SK-N-SH (cell line): ENCODE results near the gene KIAA0232. TPM values are rescaled to one million over a fixed set of nuclear protein-coding genes. Genes with fewer than 3 reads are reported as not detected.
A peak's percentile ranks its signal among the peaks of the same experiment; 100 is the strongest.

ENCODE experiments used
- CTCF ChIA-PET: fragments of 300-600, 350-600 bp; formaldehyde crosslinking; extraction: SDS; loops from one replicate; lab custom pipeline; 2021; lab: Yijun Ruan, JAX
- POLR2A ChIA-PET: fragments of 350-600 bp; sonication (Branson Sonifier 250); formaldehyde crosslinking; extraction: SDS; loops from one replicate; lab custom pipeline; 2020; ENCODE audit warnings: antibody characterized with exemption, inconsistent platforms; lab: Yijun Ruan, JAX
- DNase-seq: peaks from one replicate; pipeline ENCODE4 v3.0.0; 2012
- H2AFZ ChIP-seq: fragments of 200-600 bp; sonication (generic); 2 replicates; pipeline ENCODE4 v1.8.1; 2016; ENCODE audit warnings: antibody characterized with exemption, mild to moderate bottlenecking, low read depth
- H3F3A ChIP-seq: fragments of 200-600 bp; sonication (generic); replicated peaks from 2 replicates; pipeline ENCODE3; 2016; ENCODE audit warnings: antibody characterized with exemption, mild to moderate bottlenecking; ENCODE audit not compliant: insufficient read depth
- H3K27ac ChIP-seq, 2 experiments: fragments of 200-500 bp in 1 of 2; fragments of 200-600 bp in 1 of 2; sonication (Bioruptor generic) in 1 of 2; sonication (generic), shearing (Covaris generic) in 1 of 2; 2 replicates each; pipeline versions ENCODE4 v1.5.1 to v1.6.1; 2014 to 2016; ENCODE audit warnings: low read depth in 2 of 2, inconsistent platforms in 1 of 2, low read length in 1 of 2, mild to moderate bottlenecking in 1 of 2, mixed read lengths in 1 of 2
- H3K27me3 ChIP-seq: fragments of 200-600 bp; sonication (generic), shearing (Covaris generic); 2 replicates; pipeline ENCODE4 v1.6.1; 2016; ENCODE audit warnings: mixed run types; ENCODE audit not compliant: insufficient read depth
- H3K36me3 ChIP-seq, 2 experiments: fragments of 200-500 bp in 1 of 2; fragments of 200-600 bp in 1 of 2; sonication (Bioruptor generic) in 1 of 2; sonication (generic) in 1 of 2; replicated peaks in 1 of 2; 2 replicates each; pipeline versions ENCODE3 to v1.5.1; 2014 to 2016; ENCODE audit warnings: low read length in 1 of 2, mild to moderate bottlenecking in 1 of 2; ENCODE audit not compliant: insufficient read depth in 2 of 2, control insufficient read depth in 1 of 2
- H3K4me1 ChIP-seq, 2 experiments: fragments of 200-500 bp in 1 of 2; fragments of 200-600 bp in 1 of 2; sonication (Bioruptor generic) in 1 of 2; sonication (generic), shearing (Covaris generic) in 1 of 2; 2 replicates each; pipeline versions ENCODE4 v1.5.1 to v1.6.1; 2014 to 2016; ENCODE audit warnings: low read depth in 1 of 2, low read length in 1 of 2, mixed run types in 1 of 2; ENCODE audit not compliant: insufficient read depth in 2 of 2, control insufficient read depth in 1 of 2
- H3K4me2 ChIP-seq: fragments of 200-600 bp; sonication (generic), shearing (Covaris generic); 2 replicates; pipeline ENCODE4 v1.6.1; 2017; ENCODE audit warnings: mixed run types
- H3K4me3 ChIP-seq, 2 experiments: fragments of 200-500 bp in 1 of 2; fragments of 200-600 bp in 1 of 2; sonication (Bioruptor generic) in 1 of 2; sonication (generic), shearing (Covaris generic) in 1 of 2; 2 replicates each; pipeline versions ENCODE4 v1.5.1 to v1.8.1; 2014 to 2016; ENCODE audit warnings: low read depth in 2 of 2, inconsistent platforms in 1 of 2, low read length in 1 of 2, mild to moderate bottlenecking in 1 of 2, mixed read lengths in 1 of 2, moderate library complexity in 1 of 2
- H3K79me2 ChIP-seq: fragments of 200-600 bp; sonication (generic); 2 replicates; pipeline ENCODE4 v1.8.1; 2017; ENCODE audit warnings: mild to moderate bottlenecking; ENCODE audit not compliant: insufficient read depth
- H3K9ac ChIP-seq: fragments of 200-600 bp; sonication (generic); 2 replicates; pipeline ENCODE4 v1.6.1; 2017; ENCODE audit warnings: mixed run types
- H3K9me2 ChIP-seq: fragments of 200-600 bp; sonication (generic); 2 replicates; pipeline ENCODE4 v1.6.1; 2017; ENCODE audit warnings: mixed run types
- H3K9me3 ChIP-seq: fragments of 200-600 bp; sonication (generic); 2 replicates; pipeline ENCODE4 v1.6.1; 2017; ENCODE audit warnings: mixed run types, mild to moderate bottlenecking, moderate library complexity
- H4K20me1 ChIP-seq: fragments of 200-600 bp; sonication (generic); 2 replicates; pipeline ENCODE4 v1.6.1; 2017; ENCODE audit warnings: mild to moderate bottlenecking, mixed run types; ENCODE audit not compliant: insufficient read depth
- CHD2 ChIP-seq: fragments of 150-350 bp; IDR thresholded peaks from 2 replicates; pipeline ENCODE4 v1.6.1; 2018; ENCODE audit warnings: low read length; ENCODE audit not compliant: partially characterized antibody
- ELF1 ChIP-seq: IDR thresholded peaks from 2 replicates; pipeline ENCODE4 v1.4.0; 2012
- FOSL2 ChIP-seq: IDR thresholded peaks from 2 replicates; pipeline ENCODE4 v1.4.0; 2012; ENCODE audit warnings: low read depth, mild to moderate bottlenecking, moderate library complexity, borderline replicate concordance
- FOXJ3 ChIP-seq: sonication (generic); formaldehyde crosslinking; IDR thresholded peaks from 2 replicates; pipeline ENCODE4 v1.5.1; 2020; ENCODE audit warnings: mild to moderate bottlenecking, missing genetic modification reagents
- GABPA ChIP-seq: IDR thresholded peaks from 2 replicates; pipeline ENCODE4 v1.4.0; 2012; ENCODE audit warnings: low read depth, mild to moderate bottlenecking
- GATA2 ChIP-seq: sonication (generic); formaldehyde crosslinking; IDR thresholded peaks from 2 replicates; pipeline ENCODE4 v1.5.0; 2020; ENCODE audit warnings: mild to moderate bottlenecking, missing genetic modification reagents
- JUND ChIP-seq: IDR thresholded peaks from 2 replicates; pipeline ENCODE4 v1.4.0; 2012
- MXI1 ChIP-seq: IDR thresholded peaks from 2 replicates; pipeline ENCODE4 v1.6.1; 2012; ENCODE audit warnings: mild to moderate bottlenecking, low read depth, low read length, improper control_type of control experiment
- NFIC ChIP-seq: IDR thresholded peaks from 2 replicates; pipeline ENCODE4 v1.4.0; 2012; ENCODE audit warnings: borderline replicate concordance
- NRF1 ChIP-seq: IDR thresholded peaks from 2 replicates; pipeline ENCODE4 v1.6.1; 2012; ENCODE audit warnings: low read depth, mild to moderate bottlenecking, low read length
- POLR2AphosphoS5 ChIP-seq: IDR thresholded peaks from 2 replicates; pipeline ENCODE4 v1.6.1; 2012; ENCODE audit warnings: low read depth, low read length
- RAD21 ChIP-seq: IDR thresholded peaks from 2 replicates; pipeline ENCODE4 v1.6.1; 2012; ENCODE audit warnings: mild to moderate bottlenecking, low read length
- RCOR1 ChIP-seq: fragments of 150-350 bp; IDR thresholded peaks from 2 replicates; pipeline ENCODE4 v1.6.1; 2017; ENCODE audit warnings: antibody characterized with exemption, low read length
- RXRA ChIP-seq: IDR thresholded peaks from 2 replicates; pipeline ENCODE4 v1.4.0; 2012; ENCODE audit warnings: low read depth, mild to moderate bottlenecking, borderline replicate concordance
- SMC3 ChIP-seq: IDR thresholded peaks from 2 replicates; pipeline ENCODE4 v1.6.1; 2012; ENCODE audit warnings: low read depth, low read length, improper control_type of control experiment
- TAF1 ChIP-seq: IDR thresholded peaks from 2 replicates; pipeline ENCODE4 v1.6.1; 2012; ENCODE audit warnings: low read depth, mild to moderate bottlenecking, low read length, moderate library complexity, borderline replicate concordance
- TCF12 ChIP-seq: IDR thresholded peaks from 2 replicates; pipeline ENCODE4 v1.4.0; 2012
- TEAD4 ChIP-seq: IDR thresholded peaks from 2 replicates; pipeline ENCODE4 v1.4.0; 2012; ENCODE audit warnings: mild to moderate bottlenecking, borderline replicate concordance; ENCODE audit not compliant: insufficient read depth
- YY1 ChIP-seq: IDR thresholded peaks from 2 replicates; pipeline ENCODE4 v1.4.0; 2012; ENCODE audit warnings: low read depth, mild to moderate bottlenecking
- WGBS: methylation state at CpG from one replicate; pipeline ENCODE4 v1.1.6; 2017; ENCODE audit warnings: low lambda C conversion rate; 5-methylcytosine and 5-hydroxymethylcytosine counted together
- polyA plus RNA-seq, 3 experiments: library from polyadenylated mRNA; depleted of rRNA; stranded (reverse); fragments of >200 nt; gene quantifications; 2 replicates each; pipeline ENCODE4 v1.2.3, GENCODE V29; 2012
- TF ChIP-seq, protein P1 (sequence below): IDR thresholded peaks from 2 replicates; pipeline ENCODE4; 2012
- TF ChIP-seq, protein P2 (sequence below): fragments of 200-600 bp; sonication (generic); IDR thresholded peaks from 2 replicates; pipeline ENCODE4 v1.6.1; 2017; ENCODE audit warnings: antibody characterized with exemption, mild to moderate bottlenecking, moderate library complexity
- TF ChIP-seq, protein P3 (sequence below): fragments of 150-350 bp; IDR thresholded peaks from 2 replicates; pipeline ENCODE4 v1.6.1; 2017; ENCODE audit warnings: antibody characterized with exemption, low read length, low read depth, borderline replicate concordance
- TF ChIP-seq, protein P4 (sequence below): IDR thresholded peaks from 2 replicates; pipeline ENCODE4 v1.4.0; 2012; ENCODE audit warnings: low read depth

KIAA0232 gene
- polyA plus RNA-seq, 1 of the 3 experiments (the other 2 are of a cell fraction): 5.7 TPM

DNA sequence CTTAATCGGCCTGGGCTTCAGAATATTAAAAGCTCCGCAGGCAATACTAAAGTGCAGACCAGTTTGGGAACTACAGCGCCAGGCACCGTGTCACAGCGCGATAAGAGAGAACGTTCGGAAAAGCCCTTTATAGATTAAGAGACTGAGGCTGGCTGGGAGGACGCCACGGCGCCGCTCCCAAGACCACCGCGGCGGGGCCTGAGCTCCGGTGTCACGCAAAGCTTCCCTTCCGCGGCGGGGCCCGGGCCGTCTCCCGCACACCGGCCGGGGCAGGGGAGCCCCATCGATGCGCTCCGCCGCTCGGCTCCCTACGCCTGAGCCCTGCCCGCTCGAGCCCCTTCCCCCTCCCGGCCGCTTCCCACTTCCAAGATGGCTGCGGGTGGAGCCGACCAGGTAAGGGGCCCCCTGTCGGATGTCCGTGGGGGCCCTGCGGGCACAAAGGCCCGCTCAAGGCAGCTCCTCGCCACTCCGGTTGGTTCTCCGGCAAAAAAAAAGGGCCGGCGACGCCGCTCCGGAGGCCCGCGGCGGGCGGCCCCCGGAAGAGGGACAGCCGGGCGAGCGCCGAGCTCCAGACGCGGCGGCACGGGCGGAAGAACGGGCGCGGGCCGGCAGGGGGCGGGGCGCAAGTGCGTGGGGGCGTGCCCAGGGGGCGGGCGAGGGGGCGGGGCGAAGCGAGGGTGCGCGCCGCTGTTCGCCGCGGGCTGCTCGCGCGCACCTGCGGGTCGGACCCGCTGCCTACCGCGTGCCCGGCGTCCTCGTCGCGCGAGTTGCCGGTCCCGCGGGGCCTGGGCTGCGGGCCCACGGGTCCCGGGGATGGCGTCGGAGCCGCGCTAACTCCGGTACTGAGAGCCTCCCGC, 126.8 kb downstream of the KIAA0232 start, which contains the start of gene TBC1D14:
TBC1D14 (plus strand) TSS at position 714 of the 857 bp plus-strand sequence. CDS start 13,564 bp downstream, outside the sequence.
- H3F3A ChIP-seq: no peaks in the 10 kb centered on the region
- TF ChIP-seq FOXJ3 (CRISPR knock-in tag) (no peak), TAF1 (peak; percentile 96), GATA2 (CRISPR knock-in tag) (no peak), NRF1 (peak; percentile 64), YY1 (peak; percentile 98), ELF1 (peak; percentile 83), CHD2 (peak; percentile 76), POLR2AphosphoS5 (peak; percentile 77)
- TF ChIP-seq, protein P1, sequence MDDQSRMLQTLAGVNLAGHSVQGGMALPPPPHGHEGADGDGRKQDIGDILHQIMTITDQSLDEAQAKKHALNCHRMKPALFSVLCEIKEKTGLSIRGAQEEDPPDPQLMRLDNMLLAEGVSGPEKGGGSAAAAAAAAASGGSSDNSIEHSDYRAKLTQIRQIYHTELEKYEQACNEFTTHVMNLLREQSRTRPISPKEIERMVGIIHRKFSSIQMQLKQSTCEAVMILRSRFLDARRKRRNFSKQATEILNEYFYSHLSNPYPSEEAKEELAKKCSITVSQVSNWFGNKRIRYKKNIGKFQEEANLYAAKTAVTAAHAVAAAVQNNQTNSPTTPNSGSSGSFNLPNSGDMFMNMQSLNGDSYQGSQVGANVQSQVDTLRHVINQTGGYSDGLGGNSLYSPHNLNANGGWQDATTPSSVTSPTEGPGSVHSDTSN: 0 out of 2 replicates have a peak, but pooled peaks have one; percentile 16
- TF ChIP-seq, protein P2, sequence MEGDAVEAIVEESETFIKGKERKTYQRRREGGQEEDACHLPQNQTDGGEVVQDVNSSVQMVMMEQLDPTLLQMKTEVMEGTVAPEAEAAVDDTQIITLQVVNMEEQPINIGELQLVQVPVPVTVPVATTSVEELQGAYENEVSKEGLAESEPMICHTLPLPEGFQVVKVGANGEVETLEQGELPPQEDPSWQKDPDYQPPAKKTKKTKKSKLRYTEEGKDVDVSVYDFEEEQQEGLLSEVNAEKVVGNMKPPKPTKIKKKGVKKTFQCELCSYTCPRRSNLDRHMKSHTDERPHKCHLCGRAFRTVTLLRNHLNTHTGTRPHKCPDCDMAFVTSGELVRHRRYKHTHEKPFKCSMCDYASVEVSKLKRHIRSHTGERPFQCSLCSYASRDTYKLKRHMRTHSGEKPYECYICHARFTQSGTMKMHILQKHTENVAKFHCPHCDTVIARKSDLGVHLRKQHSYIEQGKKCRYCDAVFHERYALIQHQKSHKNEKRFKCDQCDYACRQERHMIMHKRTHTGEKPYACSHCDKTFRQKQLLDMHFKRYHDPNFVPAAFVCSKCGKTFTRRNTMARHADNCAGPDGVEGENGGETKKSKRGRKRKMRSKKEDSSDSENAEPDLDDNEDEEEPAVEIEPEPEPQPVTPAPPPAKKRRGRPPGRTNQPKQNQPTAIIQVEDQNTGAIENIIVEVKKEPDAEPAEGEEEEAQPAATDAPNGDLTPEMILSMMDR: peak; percentile 31
- peak within 1 kb of the TSS; percentile 98 for H3K9ac ChIP-seq
- peak; percentile 98 for DNase-seq
- POLR2A ChIA-PET: interaction anchor here (0.6 to 1.8 kb wide), 15 partner anchors 8 to 711 kb away, joined by 3 to 10 read pairs (median 3); partner anchors contain the start of genes BLOC1S4, GRPEL1, KIAA0232 and TADA2B
- peak within 1 kb of the TSS; percentile 89 for H2AFZ ChIP-seq
- no peaks in the 10 kb centered on the region for H3K36me3 ChIP-seq
- no peaks in the 10 kb centered on the region for H3K9me3 ChIP-seq
- CTCF ChIA-PET: interaction anchor here (0.6 to 3.1 kb wide), 16 partner anchors 24 to 242 kb away, joined by 3 to 24 read pairs (median 4); partner anchors contain the start of gene TADA2B
- H3K79me2 ChIP-seq: peaks cover 14% of the 10 kb centered on the region
- H3K9me2 ChIP-seq: no peaks in the 10 kb centered on the region
- no peaks in the 10 kb centered on the region for H4K20me1 ChIP-seq
- peaks cover 0 to 26% of the 10 kb centered on the region in 2 experiments; a peak in 1 of 4 replicates for H3K4me1 ChIP-seq
- WGBS: 1% methylated on average over 12 of the region's 108 CpGs
- H3K4me2 ChIP-seq: peak within 1 kb of the TSS; percentile 100
- peak within 1 kb of the TSS; percentile 83 to 91 for H3K4me3 ChIP-seq
- peak within 1 kb of the TSS; percentile 93 to 95 for H3K27ac ChIP-seq
- no peaks in the 10 kb centered on the region for H3K27me3 ChIP-seq

DNA sequence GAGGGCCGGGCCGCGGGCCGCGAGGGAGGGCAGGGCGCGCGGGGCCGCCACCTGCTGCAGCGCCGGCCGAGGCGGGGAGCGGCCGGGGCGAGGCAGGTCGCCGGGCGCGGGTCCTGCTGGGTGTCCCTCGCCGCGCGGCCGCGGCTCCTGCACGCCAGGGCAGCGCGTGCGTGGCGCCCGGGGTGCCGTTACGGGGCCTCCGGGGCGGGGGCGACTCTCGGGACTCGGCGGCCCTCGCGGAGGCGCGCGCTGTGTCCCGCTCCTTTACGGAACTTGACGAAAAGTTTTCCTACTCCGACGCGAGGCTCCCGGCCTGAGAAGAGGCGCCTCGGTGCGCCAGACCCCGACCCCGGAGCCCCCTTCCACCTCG, 127.4 kb downstream of the KIAA0232 start:
- H3F3A ChIP-seq: no peaks in the 10 kb centered on the region
- peak overlapping the region in 1 of 2 experiments; percentile 39; a peak in 1 of 4 replicates for H3K27ac ChIP-seq
- 0% methylated on average over 1 of the region's 58 CpGs for WGBS
- no peaks in the 10 kb centered on the region for H3K27me3 ChIP-seq
- CTCF ChIA-PET: interaction anchor here (0.9 to 3.1 kb wide), 8 partner anchors 11 to 190 kb away, joined by 3 to 24 read pairs (median 4); no protein-coding TSS in a partner anchor
- no peaks in the 10 kb centered on the region; the same call in 1 of the 2 replicates for H4K20me1 ChIP-seq
- no peaks in the 10 kb centered on the region for H3K9me3 ChIP-seq
- peak overlapping the region; percentile 83 to 91 for H3K4me3 ChIP-seq
- POLR2A ChIA-PET: interaction anchor here (0.6 to 1.8 kb wide), 11 partner anchors 10 to 711 kb away, joined by 3 to 10 read pairs (median 3); partner anchors contain the start of genes BLOC1S4, GRPEL1 and TADA2B
- H3K9me2 ChIP-seq: no peaks in the 10 kb centered on the region
- peaks cover 0 to 26% of the 10 kb centered on the region in 2 experiments; a peak in 1 of 4 replicates for H3K4me1 ChIP-seq
- no peaks in the 10 kb centered on the region for H3K36me3 ChIP-seq
- no peak for TF ChIP-seq CHD2
- TF ChIP-seq TEAD4: no peak
- TF ChIP-seq ELF1: no peak
- TF ChIP-seq JUND: no peak
- TF ChIP-seq NFIC: no peak
- TF ChIP-seq GATA2 (CRISPR knock-in tag): no peak
- no peak for TF ChIP-seq GABPA
- TF ChIP-seq, protein P3, sequence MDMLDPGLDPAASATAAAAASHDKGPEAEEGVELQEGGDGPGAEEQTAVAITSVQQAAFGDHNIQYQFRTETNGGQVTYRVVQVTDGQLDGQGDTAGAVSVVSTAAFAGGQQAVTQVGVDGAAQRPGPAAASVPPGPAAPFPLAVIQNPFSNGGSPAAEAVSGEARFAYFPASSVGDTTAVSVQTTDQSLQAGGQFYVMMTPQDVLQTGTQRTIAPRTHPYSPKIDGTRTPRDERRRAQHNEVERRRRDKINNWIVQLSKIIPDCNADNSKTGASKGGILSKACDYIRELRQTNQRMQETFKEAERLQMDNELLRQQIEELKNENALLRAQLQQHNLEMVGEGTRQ: no peak
- TF ChIP-seq RCOR1: no peak
- TF ChIP-seq RAD21: no peak
- TF ChIP-seq MXI1: no peak
- TF ChIP-seq, protein P4, sequence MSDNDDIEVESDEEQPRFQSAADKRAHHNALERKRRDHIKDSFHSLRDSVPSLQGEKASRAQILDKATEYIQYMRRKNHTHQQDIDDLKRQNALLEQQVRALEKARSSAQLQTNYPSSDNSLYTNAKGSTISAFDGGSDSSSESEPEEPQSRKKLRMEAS: no peak
- no peak for TF ChIP-seq TCF12
- TF ChIP-seq RXRA: no peak
- no peak for TF ChIP-seq FOSL2
- TF ChIP-seq SMC3: no peak
- no peak for DNase-seq
- peak overlapping the region; percentile 95 for H3K4me2 ChIP-seq
- H2AFZ ChIP-seq: no peak overlapping the region
- H3K9ac ChIP-seq: peak overlapping the region; percentile 49; the same call in 1 of the 2 replicates
- H3K79me2 ChIP-seq: peaks cover 18% of the 10 kb centered on the region
